Activated T-cell treated with anti-CD3 and anti-CD28 coated beads for 24 hours (primary cell): Measurements from ENCODE around the gene CLNK.

Experiments
- DNase-seq: peaks from one replicate; pipeline ENCODE4 v3.0.0-alpha.2; 2020; ENCODE audit warnings: low read depth

The CLNK gene

GRCh38 chr4:10701702-10702460, 17.3 kb upstream of the CLNK start:
- DNase-seq: no peak

GRCh38 chr4:10701161-10701560, 16.6 kb upstream of the CLNK start:
- no peak for DNase-seq

GRCh38 chr4:10698172-10698571, 13.6 kb upstream of the CLNK start:
- no peak for DNase-seq

- DNase-seq: no peak
These were observed 12.5 kb upstream of the CLNK start for GRCh38 chr4:10697086-10697485.

GRCh38 chr4:10696253-10696652, 11.7 kb upstream of the CLNK start:
- DNase-seq: no peak

- DNase-seq: no peak
These were observed 10.3 kb upstream of the CLNK start for GRCh38 chr4:10694828-10695209.

- no peak for DNase-seq
These were observed 9.7 kb upstream of the CLNK start for GRCh38 chr4:10694151-10694827.

GRCh38 chr4:10691651-10692050, 7.1 kb upstream of the CLNK start:
- no peak for DNase-seq

- DNase-seq: no peak
These were observed 5.8 kb upstream of the CLNK start for GRCh38 chr4:10690185-10690907.

- no peak for DNase-seq
These were observed 4.3 kb upstream of the CLNK start for GRCh38 chr4:10688846-10689245.

- DNase-seq: no peak
These were observed 3.5 kb upstream of the CLNK start for GRCh38 chr4:10688022-10688421.

GRCh38 chr4:10687526-10687925, 3.0 kb upstream of the CLNK start:
- DNase-seq: no peak

GRCh38 chr4:10682397-10682796, 2.2 kb downstream of the CLNK start:
- DNase-seq: no peak

GRCh38 chr4:10677796-10678497, 6.6 kb downstream of the CLNK start:
- no peak for DNase-seq

GRCh38 chr4:10673817-10674369, 10.7 kb downstream of the CLNK start:
- no peak for DNase-seq

GRCh38 chr4:10672379-10672778, 12.2 kb downstream of the CLNK start:
- DNase-seq: no peak

GRCh38 chr4:10671799-10672198, 12.8 kb downstream of the CLNK start:
- DNase-seq: no peak

- DNase-seq: no peak
These were observed 13.2 kb downstream of the CLNK start for GRCh38 chr4:10671366-10671765.

GRCh38 chr4:10670321-10670720, 14.2 kb downstream of the CLNK start:
- no peak for DNase-seq

- no peak for DNase-seq
These were observed 16.8 kb downstream of the CLNK start for GRCh38 chr4:10667701-10668326.

GRCh38 chr4:10666616-10667015, 18.0 kb downstream of the CLNK start:
- no peak for DNase-seq

GRCh38 chr4:10664408-10664807, 20.2 kb downstream of the CLNK start:
- DNase-seq: no peak
